SK-N-SH treated with all-trans-retinoic acid at 6 μM for 48 hours (cell line): Measurements from ENCODE around the gene FOXO3.

ENCODE experiments used
- ARNTL ChIP-seq: fragments of 450-650 bp; formaldehyde crosslinking; IDR thresholded peaks from 2 replicates; pipeline ENCODE4 v1.5.0; 2020; ENCODE audit warnings: low read depth, mild to moderate bottlenecking, moderate library complexity, borderline replicate concordance
- CREB5 ChIP-seq: fragments of 250-450 bp; sonication (Bioruptor Pico); IDR thresholded peaks from 2 replicates; pipeline ENCODE4 v1.5.1; 2020; ENCODE audit warnings: low read depth, mild to moderate bottlenecking, moderate library complexity
- CSDC2 ChIP-seq: fragments of 250-450 bp; sonication (Bioruptor Pico); IDR thresholded peaks from 2 replicates; pipeline ENCODE4 v1.5.0; 2020; ENCODE audit warnings: mild to moderate bottlenecking, moderate library complexity
- GLIS3 ChIP-seq: fragments of 250-450 bp; sonication (Bioruptor Pico); IDR thresholded peaks from 2 replicates; pipeline ENCODE4 v1.5.0; 2020; ENCODE audit warnings: mild to moderate bottlenecking, moderate library complexity
- OSR1 ChIP-seq: fragments of 250-450 bp; sonication (Bioruptor Pico); IDR thresholded peaks from 2 replicates; pipeline ENCODE4 v1.8.0; 2022; ENCODE audit warnings: moderate library complexity, mild to moderate bottlenecking, inconsistent platforms
- PATZ1 ChIP-seq: fragments of 250-450 bp; sonication (Bioruptor Pico); IDR thresholded peaks from 2 replicates; pipeline ENCODE4 v1.8.0; 2020; ENCODE audit warnings: mild to moderate bottlenecking, moderate library complexity, borderline replicate concordance
- RARB ChIP-seq: fragments of 250-450 bp; sonication (Bioruptor Pico); IDR thresholded peaks from 2 replicates; pipeline ENCODE4 v1.8.0; 2021; ENCODE audit warnings: mild to moderate bottlenecking, moderate library complexity
- SNAI2 ChIP-seq: fragments of 250-450 bp; sonication (Bioruptor Pico); IDR thresholded peaks from 2 replicates; pipeline ENCODE4 v1.5.0; 2020; ENCODE audit warnings: mild to moderate bottlenecking, moderate library complexity
- TOX ChIP-seq: fragments of 250-450 bp; sonication (Bioruptor Pico); IDR thresholded peaks from 2 replicates; pipeline ENCODE4 v1.8.0; 2021; ENCODE audit warnings: mild to moderate bottlenecking, moderate library complexity, borderline replicate concordance
- ZC3H10 ChIP-seq: fragments of 250-450 bp; sonication (Bioruptor Pico); IDR thresholded peaks from 2 replicates; pipeline ENCODE4 v1.5.1; 2021; ENCODE audit warnings: mild to moderate bottlenecking, moderate library complexity
- ZFP3 ChIP-seq: fragments of 250-450 bp; sonication (Bioruptor Pico); IDR thresholded peaks from 2 replicates; pipeline ENCODE4 v1.5.0; 2020; ENCODE audit warnings: mild to moderate bottlenecking, moderate library complexity
- ZFP30 ChIP-seq: fragments of 450-650 bp; formaldehyde crosslinking; IDR thresholded peaks from 2 replicates; pipeline ENCODE4 v1.5.0; 2022; ENCODE audit warnings: mild to moderate bottlenecking, moderate library complexity
- ZNF565 ChIP-seq: fragments of 450-650 bp; formaldehyde crosslinking; conservative IDR thresholded peaks from 2 replicates; pipeline ENCODE4 v1.5.0; 2020; ENCODE audit warnings: low read depth, mild to moderate bottlenecking, moderate library complexity
- ZNF70 ChIP-seq: fragments of 450-650 bp; formaldehyde crosslinking; IDR thresholded peaks from 2 replicates; pipeline ENCODE4 v1.5.0; 2020; ENCODE audit warnings: mild to moderate bottlenecking, moderate library complexity

DNA sequence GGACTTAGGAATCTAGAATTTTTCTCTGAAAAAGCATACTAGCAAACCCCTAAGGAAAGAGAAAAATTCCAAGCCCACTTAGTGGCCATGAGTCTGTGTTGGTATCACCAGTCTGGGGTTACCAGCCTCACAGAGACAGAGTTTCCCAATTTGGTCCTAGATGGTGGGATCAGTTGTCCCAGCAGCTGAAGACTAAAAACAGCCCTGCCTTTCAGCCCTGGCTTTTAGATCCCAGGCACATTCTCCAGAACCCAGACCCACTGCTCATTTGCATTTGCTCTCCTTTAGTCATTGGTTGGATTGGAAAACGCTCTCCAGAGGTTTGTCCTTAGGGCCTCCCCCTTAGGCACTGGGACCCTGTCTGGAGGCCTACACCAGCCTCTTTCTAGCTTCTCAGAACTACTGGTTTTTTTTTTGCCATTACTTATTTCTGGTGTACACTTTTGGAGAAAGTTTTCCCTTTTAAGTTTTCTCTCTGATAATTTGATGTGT, 39.1 kb upstream of the FOXO3 start:
- TF ChIP-seq CREB5 (CRISPR knock-in tag) (no peak), TOX (CRISPR knock-in tag) (no peak), ZFP30 (CRISPR knock-in tag) (no peak), OSR1 (CRISPR knock-in tag) (no peak), PATZ1 (no peak), RARB (CRISPR knock-in tag) (no peak), ZFP3 (no peak), GLIS3 (CRISPR knock-in tag) (no peak), CSDC2 (no peak), ZC3H10 (CRISPR knock-in tag) (no peak), ARNTL (CRISPR knock-in tag) (no peak), ZNF565 (CRISPR knock-in tag) (no peak), ZNF70 (no peak), SNAI2 (CRISPR knock-in tag) (no peak)
